GM20431 (cell line): ENCODE measurements around the gene LRP3.

Experiments
- in situ Hi-C: fragments of 300-500 bp; cut with MseI, MboI; formaldehyde crosslinking; loops from one replicate; pipeline ENCODE4 v1.15.0; 2020; ENCODE audit warnings: low sequenced_read_pairs; ENCODE audit not compliant: unreplicated experiment

The LRP3 gene

GRCh38 chr19:33233056-33233873 lies 39.1 kb downstream of the LRP3 start:
- in situ Hi-C loops = loop anchor here (10.0 to 25.0 kb wide), 2 partner anchors 182 to 529 kb away; no protein-coding TSS in a partner anchor

- in situ Hi-C loops = loop anchor here (10.0 to 25.0 kb wide), 2 partner anchors 181 to 528 kb away; no protein-coding TSS in a partner anchor
Observed at GRCh38 chr19:33234092-33234491, 40.0 kb downstream of the LRP3 start.

DNA sequence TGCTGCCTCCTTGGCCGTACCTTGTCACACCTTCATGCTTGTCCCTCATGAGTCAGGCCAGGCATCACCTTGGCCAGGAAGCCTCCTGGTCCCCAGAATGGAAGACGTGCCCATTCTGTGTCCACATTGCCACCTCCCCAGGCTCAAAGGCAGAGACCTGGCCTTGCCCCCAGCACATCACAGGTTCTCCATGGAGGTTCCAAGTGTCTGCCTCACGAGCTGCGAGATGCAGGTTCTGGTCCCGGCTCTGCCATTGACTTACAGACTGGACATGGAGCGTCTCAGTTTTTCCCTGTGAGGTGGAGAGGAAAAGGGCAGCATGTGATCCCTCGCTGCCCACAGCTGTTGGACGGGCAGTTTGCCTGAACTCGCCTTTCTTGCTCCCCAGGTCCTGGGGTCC lies 40.6 kb downstream of the LRP3 start:
- in situ Hi-C loops = loop anchor here (10.0 to 25.0 kb wide), 2 partner anchors 180 to 528 kb away; no protein-coding TSS in a partner anchor

- in situ Hi-C loops = loop anchor here (10.0 to 25.0 kb wide), 2 partner anchors 179 to 527 kb away; no protein-coding TSS in a partner anchor
Observed at GRCh38 chr19:33235269-33235995, 41.3 kb downstream of the LRP3 start.

- in situ Hi-C loops = loop anchor here (10.0 to 25.0 kb wide), 2 partner anchors 179 to 526 kb away; no protein-coding TSS in a partner anchor
Observed at GRCh38 chr19:33235996-33236350, 41.8 kb downstream of the LRP3 start.

- in situ Hi-C loops = loop anchor here (10.0 to 25.0 kb wide), 2 partner anchors 178 to 525 kb away; no protein-coding TSS in a partner anchor
Observed at GRCh38 chr19:33236696-33237390, 42.7 kb downstream of the LRP3 start.

DNA sequence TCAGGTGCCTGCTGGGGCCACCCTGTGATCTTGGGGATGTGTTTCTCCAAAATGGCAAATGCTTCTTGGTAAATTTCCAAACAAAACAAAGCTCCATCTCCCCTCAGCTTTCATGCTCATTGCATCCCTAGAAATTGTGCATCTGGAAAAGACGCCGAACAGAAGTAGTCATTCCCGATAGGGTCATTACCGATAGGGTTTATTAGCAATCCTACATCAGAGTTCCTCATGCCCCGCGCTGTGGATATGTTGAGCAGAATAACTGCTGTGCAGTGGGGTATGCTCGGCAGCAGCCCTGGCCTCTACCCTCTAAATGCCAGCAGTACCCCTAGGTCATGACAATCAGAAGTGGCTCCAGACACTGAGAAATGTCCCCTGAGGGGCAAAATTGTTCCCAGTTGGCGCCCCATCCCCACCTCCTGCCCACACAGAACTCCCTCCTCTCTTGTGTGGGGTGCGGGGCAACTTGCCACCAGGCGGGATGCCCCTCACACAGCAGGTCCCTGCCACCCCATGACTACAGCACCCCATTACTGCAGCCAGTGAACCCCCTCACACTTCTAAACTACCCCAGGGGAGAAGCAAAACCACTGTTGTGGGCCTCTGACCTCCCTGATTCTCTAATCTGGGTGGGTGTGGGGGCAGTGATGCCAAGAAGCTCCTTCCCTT lies 44.5 kb downstream of the LRP3 start:
- in situ Hi-C loops = loop anchor here (10.0 to 25.0 kb wide), 2 partner anchors 176 to 524 kb away; no protein-coding TSS in a partner anchor

- in situ Hi-C loops = loop anchor here (10.0 to 25.0 kb wide), 2 partner anchors 175 to 523 kb away; no protein-coding TSS in a partner anchor
Observed at GRCh38 chr19:33239223-33239975, 45.3 kb downstream of the LRP3 start.

DNA sequence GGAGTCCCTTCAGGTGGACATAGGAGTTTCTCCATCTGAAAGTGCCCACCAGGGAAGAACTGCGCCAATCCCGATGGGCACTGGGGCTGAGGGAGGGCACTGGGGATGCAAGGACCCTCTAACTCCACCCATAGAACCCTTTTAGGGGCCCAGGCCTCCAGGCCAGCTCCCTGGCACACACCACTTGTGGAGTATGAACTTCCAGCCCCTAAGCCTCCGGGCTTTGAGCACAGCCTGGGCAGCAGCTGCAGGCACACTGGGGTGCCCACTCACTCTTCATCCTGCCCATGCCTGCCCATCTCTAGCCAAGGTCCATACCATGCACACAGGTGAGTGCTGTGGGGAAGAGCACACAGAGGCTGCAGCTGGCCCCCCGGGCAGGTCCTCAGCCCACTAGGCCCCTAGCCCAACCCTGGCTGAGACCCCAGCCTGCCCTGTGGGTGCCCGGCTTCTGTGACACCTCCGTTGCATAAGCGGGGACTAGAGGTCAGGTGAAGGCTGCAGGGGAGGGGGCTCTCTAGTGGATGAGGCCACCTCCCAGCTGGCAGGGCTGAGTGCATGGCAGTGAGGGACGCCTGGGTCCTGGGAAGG lies 46.1 kb downstream of the LRP3 start:
- in situ Hi-C loops = loop anchor here (25.0 kb wide), 1 partner anchor 522 kb away; no protein-coding TSS in a partner anchor

GRCh38 chr19:33241091-33241529 lies 47.0 kb downstream of the LRP3 start:
- in situ Hi-C loops = loop anchor here (25.0 kb wide), 1 partner anchor 521 kb away; no protein-coding TSS in a partner anchor

GRCh38 chr19:33241530-33242101 lies 47.5 kb downstream of the LRP3 start:
- in situ Hi-C loops = loop anchor here (25.0 kb wide), 1 partner anchor 521 kb away; no protein-coding TSS in a partner anchor

DNA sequence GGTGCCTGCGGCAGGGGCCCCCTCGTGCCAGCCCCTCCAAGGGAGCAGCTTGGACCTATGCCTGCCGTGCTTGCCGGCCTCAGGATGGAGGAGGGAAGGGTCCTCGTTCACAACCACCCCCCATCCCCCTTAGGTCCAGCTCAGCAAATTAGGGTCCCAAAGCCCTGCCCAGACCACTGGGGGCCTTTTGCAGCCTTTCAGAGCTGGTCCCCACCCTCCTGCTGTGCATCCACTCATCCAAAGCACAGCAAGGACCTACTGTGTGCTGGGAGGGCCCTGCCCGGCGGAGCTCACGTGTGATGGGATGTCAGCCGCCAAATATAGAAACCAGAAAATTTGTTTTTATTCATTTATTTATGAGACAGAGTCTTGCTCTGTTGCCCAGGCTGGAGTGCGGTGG lies 48.0 kb downstream of the LRP3 start:
- in situ Hi-C loops = loop anchor here (25.0 kb wide), 1 partner anchor 520 kb away; no protein-coding TSS in a partner anchor

GRCh38 chr19:33242911-33243310 lies 48.8 kb downstream of the LRP3 start:
- in situ Hi-C loops = loop anchor here (25.0 kb wide), 1 partner anchor 519 kb away; no protein-coding TSS in a partner anchor

- in situ Hi-C loops = loop anchor here (25.0 kb wide), 1 partner anchor 516 kb away; no protein-coding TSS in a partner anchor
Observed at GRCh38 chr19:33245948-33246708, 52.0 kb downstream of the LRP3 start.

DNA sequence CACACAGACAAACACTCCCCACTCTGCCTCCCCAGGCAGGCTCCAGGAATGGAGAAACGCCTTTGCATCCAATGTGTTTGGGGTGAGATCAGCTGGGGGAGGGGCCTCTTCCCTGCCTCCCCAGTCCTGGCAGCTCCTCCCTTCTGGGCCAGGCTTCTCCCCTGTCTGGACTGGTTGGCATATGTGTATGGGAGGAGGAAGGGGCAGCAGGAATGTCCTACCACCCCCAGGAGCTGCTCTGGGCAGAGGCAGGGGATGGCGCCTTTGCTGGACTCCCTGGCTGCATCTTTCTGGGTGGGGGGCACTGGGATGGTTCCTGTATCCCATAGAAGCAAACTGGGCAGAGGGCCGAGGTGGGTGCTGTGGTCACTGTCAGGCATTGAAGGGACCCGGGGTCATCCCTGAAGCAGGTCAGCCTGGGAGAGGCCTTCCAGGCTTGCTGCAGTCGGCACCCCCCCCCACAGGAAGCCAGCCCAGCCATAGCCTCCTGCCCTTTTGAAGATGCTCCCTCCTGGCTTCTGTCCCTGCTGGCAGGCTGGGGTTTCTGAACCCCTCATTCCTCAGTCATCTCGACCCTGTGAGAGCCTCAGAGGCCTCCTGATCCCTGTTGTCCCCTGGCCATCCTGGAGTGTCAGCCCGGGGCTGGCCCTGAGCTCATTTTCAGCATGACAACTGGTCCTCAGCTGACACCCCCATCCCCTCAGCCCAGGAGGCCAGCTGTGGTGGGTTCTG lies 52.7 kb downstream of the LRP3 start:
- in situ Hi-C loops = loop anchor here (25.0 kb wide), 1 partner anchor 515 kb away; no protein-coding TSS in a partner anchor

DNA sequence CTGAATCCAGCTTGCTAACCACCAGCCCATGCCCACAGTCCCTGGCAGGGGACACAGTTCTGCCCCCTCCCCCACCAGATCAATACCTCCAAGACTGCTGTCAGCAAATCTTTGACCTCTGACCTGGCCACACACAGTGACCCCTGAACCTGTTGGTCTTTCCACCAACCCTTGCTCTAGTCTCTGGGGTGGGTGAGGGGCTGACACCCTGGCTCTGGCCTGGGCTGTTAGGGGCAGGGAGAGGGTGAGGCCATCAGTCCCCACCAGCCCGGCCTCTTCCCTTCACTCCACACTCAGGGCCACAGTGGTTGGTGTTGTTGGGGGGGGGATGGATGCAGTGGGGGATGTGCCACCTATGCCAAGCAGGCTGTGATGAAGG lies 53.3 kb downstream of the LRP3 start:
- in situ Hi-C loops = loop anchor here (25.0 kb wide), 1 partner anchor 515 kb away; no protein-coding TSS in a partner anchor
